Stimulated activated CD8-positive, alpha-beta memory T cell treated with anti-CD3 and anti-CD28 coated beads, Interleukin-15, amount 100 ng/mL, for 1 hour (primary cell): ENCODE data around the gene RPS18.
"Not testable (repeated sequence)": the region's sequence is repeated elsewhere in the genome, so short reads cannot be mapped to it uniquely, and the experiment has no call there.

Experiments used
- DNase-seq: peaks from one replicate; pipeline ENCODE4 v3.0.0-alpha.2; 2020; ENCODE audit warnings: low read depth

The RPS18 gene

DNA sequence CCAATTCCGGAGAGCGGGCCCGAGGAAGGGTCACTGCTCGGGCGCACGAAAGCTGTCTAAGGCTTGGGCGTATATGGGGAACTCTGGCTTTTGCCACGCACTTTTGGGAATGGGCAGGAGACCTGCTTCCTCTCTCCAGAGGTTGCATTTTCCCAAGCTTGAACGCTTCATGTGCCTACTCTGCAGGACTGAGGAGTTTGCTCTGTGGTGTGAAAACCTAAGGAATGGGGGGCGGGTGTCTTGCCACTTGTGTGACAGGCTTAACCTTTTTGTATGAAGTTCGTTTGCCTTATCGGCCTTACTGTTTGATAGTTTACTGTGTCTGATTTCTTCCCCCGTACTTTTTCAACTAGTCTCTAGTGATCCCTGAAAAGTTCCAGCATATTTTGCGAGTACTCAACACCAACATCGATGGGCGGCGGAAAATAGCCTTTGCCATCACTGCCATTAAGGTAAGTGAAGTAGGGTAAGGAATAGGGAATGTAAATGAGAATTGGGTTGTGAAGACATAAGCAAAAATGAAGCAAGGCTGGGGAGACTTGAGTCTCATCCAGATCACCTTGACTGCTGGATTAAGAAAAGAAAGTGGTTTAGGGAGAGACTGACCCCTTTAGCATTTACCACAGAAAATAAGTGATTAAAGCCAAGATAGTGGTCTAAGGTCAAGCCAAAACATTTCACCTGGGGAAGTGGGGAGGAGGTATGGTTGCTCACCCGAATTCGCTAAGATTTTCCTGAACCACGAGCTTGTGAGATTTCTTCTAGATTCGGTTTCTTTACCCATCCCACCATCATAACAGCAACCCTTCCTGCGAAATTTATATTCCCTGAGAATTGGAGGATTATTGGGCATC is 627 bp downstream of the RPS18 start:
- no peak for DNase-seq

GRCh38 chr6:33273129-33273923 is 1.5 kb downstream of the RPS18 start:
- DNase-seq: no peak

GRCh38 chr6:33273924-33274902 is 2.3 kb downstream of the RPS18 start:
- no peak for DNase-seq

DNA sequence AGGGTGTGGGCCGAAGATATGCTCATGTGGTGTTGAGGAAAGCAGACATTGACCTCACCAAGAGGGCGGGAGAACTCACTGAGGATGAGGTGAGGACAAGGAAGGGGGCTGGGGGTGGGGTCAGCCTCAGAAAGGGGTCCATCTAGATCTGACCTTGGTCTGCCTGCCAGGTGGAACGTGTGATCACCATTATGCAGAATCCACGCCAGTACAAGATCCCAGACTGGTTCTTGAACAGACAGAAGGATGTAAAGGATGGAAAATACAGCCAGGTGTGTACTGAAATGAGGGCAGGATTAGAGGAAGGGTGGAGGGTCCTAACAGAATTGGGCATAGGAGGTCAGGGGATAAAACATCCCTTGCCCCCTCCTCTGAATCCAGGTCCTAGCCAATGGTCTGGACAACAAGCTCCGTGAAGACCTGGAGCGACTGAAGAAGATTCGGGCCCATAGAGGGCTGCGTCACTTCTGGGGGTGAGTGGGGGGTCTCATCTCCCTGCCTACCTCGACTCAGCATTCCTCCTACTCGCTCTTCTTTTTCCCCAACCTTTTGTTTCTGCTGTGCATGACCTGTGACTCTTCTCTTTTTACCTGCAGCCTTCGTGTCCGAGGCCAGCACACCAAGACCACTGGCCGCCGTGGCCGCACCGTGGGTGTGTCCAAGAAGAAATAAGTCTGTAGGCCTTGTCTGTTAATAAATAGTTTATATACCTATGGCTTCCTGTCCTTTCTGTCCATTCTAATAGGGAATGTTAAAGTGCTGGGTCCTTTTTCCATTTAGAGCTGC is 4.1 kb downstream of the RPS18 start:
- DNase-seq: not testable (repeated sequence)

GRCh38 chr6:33276581-33276863 is 4.6 kb downstream of the RPS18 start:
- DNase-seq: no peak

GRCh38 chr6:33276864-33277662 is 5.2 kb downstream of the RPS18 start, which contains the start of gene B3GALT4:
Gene B3GALT4, plus strand, starts transcription at chr6:33277123. Its CDS starts 297 bp downstream, at chr6:33277420.
- DNase-seq: no peak

DNA sequence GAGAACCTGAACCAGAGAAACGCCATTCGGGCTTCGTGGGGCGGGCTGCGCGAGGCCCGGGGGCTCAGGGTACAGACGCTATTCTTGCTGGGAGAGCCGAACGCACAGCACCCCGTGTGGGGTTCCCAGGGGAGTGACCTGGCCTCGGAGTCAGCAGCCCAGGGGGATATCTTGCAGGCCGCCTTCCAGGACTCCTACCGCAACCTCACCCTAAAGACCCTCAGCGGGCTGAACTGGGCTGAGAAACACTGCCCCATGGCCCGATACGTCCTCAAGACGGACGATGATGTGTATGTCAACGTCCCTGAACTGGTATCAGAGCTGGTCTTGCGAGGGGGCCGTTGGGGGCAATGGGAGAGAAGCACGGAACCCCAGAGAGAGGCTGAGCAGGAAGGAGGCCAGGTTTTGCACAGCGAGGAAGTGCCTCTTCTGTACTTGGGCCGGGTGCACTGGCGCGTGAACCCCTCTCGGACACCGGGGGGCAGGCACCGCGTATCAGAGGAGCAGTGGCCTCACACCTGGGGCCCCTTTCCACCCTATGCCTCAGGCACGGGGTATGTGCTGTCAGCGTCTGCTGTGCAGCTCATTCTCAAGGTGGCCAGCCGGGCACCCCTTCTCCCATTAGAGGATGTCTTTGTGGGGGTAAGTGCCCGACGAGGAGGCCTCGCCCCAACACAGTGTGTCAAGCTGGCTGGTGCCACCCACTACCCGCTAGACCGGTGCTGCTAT is 6.0 kb downstream of the RPS18 start:
- DNase-seq: no peak

DNA sequence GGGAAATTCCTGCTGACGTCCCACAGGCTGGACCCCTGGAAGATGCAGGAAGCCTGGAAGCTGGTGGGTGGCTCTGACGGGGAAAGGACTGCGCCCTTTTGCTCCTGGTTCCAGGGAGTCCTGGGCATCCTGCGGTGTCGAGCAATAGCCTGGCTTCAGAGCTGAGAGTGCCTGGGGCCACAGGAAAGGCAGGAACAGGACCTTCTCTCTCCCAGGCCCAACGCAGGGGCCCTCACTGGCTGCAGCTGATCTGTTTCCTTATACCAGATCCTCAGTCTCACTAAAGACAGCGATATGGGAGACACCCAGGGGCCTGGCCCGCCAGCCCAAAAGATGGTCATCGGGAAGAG is 6.5 kb downstream of the RPS18 start:
- DNase-seq: no peak

GRCh38 chr6:33278810-33279209 is 6.9 kb downstream of the RPS18 start:
- no peak for DNase-seq

GRCh38 chr6:33279257-33279695 is 7.4 kb downstream of the RPS18 start:
- DNase-seq: no peak

DNA sequence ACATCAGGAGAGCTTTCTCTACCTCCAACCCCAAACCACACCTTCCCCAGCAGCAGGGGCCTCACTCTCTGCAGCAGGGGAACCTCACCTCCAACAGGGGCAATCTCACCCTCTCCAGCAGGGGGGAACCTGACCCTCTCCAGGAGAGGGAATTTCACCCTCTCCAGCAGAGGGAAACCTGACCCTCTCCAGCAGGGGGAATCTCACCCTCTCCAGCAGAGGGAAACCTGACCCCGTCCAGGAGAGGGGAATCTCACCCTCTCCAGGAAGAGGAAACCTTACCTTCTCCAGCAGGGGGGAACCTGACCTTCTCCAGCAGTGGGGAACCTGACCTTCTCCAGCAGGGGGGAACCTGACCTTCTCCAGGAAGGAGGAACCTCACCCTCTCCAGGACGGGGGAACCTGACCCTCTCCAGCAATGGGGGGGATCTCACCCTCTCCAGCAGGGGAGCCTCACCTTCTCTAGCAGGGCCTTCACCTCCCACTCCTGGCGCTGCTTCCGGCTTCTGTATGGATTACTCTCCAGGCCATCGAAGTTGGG is 8.2 kb downstream of the RPS18 start:
- DNase-seq: no peak

DNA sequence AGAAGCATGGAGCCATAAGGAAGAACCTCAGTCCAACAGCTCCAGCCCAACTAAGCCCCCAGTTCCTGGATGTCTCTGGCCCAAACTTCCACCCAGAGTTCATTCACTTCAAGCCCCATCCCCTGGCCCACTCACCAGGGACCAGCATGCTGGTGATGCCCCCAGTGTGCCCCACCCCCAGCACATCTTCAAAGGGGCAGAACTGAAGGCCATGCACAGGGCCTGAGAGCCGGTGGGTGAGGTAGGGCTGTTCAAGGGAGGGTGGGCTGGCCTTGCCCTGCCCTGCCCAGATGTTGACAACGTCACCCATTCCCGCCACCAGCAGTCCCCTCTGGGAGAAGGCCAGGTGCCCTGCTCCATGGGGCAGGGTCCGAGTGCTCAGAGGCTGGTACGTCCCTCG is 8.7 kb downstream of the RPS18 start:
- no peak for DNase-seq

DNA sequence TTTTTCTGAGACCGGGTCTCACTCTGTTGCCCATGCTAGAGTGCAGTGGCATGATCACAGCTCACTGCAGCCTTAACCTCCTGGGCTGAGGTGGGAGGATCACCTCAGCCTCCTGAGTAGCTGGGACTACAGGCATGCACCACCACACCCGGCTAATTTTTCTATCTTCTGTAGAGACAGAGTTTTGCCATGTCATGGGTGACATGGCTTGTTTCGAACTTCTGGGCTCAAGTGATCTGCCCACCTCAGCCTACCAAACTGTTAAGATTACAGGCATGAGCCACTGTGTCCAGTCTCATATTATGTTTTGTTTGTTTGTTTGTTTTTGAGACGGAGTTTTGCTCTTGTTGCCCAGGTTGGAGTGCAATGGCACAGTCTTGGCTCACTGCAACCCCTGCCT is 13.3 kb downstream of the RPS18 start:
- not testable (repeated sequence) for DNase-seq

DNA sequence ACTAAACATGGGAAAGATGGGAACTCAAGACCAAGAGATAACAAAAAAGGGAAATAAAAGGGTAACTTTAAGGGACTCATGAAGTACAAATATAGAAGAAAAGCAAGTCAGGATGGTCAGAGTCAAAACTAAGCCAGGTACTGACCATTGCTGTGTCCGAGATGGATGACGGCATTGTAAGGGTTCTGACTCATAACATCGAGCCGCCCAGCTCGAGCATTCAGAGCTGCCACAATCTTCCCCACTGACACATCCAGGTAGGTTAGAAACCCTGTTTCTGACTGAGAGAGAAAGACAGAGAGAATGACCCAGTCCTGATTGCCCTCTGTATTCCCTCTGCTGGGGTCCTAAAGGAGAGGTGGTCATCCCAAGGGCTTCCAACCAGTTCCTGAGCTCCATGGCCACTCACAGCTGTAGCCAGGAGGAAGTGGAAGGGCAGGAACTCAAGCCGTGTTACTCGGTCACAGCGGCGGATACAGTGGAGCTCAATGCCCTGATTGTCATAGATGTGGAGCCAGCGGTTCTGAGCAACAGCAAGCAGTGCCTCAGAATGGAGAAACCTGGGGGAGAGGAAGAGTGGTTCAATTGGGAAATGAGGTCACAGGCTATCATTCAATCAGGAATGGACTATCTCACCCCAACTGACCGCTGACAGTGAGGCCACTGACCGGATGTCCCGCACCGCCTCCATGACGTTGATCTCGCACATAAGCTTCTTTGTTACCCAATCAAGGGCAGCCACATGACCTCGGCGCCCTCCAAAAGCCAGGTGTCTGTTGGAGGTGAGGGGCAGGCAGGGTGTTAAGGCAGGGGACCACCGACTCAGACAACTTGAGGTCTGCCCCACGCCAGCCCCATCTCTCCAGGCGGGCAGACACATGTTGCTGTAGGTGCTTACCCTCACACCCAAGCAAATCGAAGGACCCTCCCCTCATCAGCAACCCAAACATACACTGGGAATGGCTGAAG is 15.4 kb downstream of the RPS18 start:
- no peak for DNase-seq

DNA sequence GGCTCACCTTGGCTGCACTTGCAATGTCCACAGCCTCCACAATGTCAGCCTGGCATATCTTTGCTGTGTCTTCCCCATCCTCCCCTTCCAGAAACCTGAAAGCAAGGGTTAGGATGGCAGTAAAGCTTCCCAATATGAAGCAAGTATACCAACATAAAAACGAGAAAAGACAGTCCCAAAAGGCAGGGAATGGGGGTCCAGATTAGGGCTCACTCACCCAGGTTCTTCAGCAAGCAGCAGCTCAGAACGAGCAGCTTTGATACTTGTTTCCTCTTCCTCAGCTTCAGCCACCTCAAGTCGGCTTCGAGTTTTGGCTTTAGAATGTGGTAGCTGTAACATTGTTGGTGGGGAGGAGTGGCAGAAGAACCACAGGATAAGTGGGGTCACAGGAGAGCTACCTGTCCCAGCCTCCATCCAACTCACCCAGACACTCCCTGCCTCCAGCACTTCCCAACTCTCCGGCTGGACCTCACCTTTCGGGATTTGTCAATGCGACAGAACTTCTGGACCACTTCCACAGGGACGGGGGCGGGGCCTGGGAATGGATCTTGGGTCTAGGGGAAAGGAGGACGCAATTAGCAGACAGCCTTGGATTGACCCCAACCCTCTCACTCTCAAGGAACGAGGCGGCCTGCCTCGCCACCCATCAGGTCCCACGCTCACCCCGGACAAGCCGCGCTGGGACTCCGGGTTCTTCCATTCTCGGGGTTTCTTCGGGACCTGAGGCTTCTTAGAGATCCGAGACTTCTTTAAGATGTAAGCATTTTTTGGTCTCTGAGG is 16.5 kb downstream of the RPS18 start:
- no peak for DNase-seq

- peak; percentile 58 for DNase-seq
Measured at GRCh38 chr6:33288921-33289783, 17.3 kb downstream of the RPS18 start, which contains the start of the genes PFDN6 and WDR46. Gene PFDN6, plus strand, starts transcription at chr6:33289601. Its CDS starts 256 bp downstream, at chr6:33289857. Gene WDR46, minus strand, starts transcription at chr6:33289239. Its CDS starts 69 bp downstream, at chr6:33289170.
